Limb (tissue), 2 donors: ENCODE results near the gene C19orf33.

Experiments
- DNase-seq, 2 donors: peaks; one replicate each; pipeline ENCODE4 v3.0.0-alpha.2; 2016; ENCODE audit errors: extremely low spot score in 2 of 2

Gene C19orf33

DNA sequence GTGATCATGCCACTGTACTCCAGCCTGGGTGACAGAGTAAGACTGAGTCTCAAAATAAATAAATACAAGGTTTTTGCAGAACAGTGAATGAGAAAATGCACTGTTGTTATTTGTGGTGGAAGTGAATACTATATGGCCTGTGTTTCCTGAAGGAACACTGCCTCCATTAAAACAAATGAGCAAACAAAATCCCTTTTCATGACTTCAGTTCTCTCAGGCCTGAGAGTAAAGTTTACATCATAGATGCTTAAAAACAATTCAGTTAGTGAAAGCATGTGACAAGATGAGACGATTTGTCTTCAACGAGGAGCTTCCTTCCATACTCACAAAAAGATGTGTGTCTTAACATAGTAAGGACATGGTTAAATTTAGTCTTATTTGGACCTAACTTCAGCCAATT is 25.3 kb upstream of the C19orf33 start:
- DNase-seq: no peak

DNA sequence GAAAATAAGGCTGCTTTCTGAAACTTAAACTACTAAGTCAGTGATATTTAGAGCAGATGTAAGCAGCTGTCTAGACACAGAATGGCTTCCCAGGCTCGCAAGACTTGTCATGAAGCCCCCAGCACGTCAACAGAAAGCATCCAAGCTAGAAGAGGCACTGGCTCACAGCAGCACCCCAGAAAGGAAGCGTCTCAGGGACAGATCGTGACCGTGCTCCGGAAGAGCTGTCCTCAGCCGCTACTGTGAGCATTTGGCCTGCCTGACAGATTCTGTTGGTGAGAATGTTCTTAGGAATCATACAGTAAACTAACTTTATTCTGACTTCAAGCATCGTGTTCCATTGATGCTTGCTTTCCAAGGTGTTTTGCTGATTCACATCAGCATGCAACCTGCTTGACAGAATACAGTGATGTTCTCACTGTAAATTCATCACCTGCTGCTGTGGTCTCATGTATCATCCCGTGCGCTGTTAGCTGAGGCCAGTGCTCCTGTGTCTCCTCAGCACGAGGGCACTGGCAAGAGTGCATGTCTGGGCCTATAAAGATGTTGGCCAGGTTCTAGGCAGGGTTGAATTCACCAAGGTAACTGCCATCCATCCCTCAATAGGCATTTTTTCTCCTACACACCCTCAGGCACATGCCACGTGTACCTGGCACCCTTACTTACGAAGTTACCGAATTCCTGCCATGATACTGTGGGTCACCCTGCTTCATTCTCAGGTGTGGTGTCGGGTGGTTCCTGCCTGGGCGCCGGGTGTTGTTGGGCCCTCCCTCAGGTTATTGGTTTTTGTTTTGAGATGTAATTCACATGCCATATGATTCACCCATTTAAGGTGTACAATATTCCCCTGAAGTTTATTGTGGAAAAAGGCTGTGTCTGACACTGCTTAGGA is 23.8 kb upstream of the C19orf33 start:
- no peak for DNase-seq

DNA sequence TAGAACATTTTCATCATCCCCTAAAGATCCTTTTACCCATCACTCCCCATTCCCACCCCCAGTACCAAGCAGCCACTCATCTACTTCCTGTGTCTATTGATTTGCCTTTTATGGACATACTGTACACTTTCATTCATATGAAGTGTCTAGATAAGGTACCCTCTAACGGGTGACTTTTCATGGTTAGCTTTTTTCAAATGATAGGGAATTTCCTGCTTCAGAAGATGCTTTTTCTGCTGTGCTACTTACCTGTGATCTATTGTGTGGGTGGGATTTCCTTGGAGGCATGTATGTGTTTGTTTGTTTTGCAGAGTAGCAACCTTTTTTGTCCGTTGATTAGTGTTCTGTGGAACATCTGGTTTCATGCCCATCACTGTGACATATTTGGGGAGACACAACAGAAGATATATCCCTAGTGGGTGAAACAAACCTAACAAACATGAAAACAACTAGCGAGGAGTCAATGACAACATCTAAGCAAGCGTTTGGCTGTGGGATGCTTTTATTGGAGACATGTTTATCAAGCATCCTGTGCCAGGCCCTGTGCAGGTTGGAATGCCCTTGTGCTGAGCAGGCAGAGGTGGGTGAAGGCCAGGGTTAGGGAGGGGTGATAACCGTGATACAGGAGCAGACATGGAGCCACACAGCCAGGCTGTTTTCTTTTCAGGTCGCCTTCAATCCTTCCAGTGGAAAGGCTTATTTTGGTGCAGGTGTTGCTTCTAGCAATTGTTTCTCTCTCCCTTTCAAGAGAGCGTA is 22.1 kb upstream of the C19orf33 start:
- no peak for DNase-seq

GRCh38 chr19:38283271-38283670 is 20.8 kb upstream of the C19orf33 start:
- DNase-seq: no peak

GRCh38 chr19:38284422-38284821 is 19.6 kb upstream of the C19orf33 start:
- no peak for DNase-seq

- no peak for DNase-seq
These were observed 18.5 kb upstream of the C19orf33 start for GRCh38 chr19:38285567-38285966.

- no peak for DNase-seq
These were observed 16.4 kb upstream of the C19orf33 start for GRCh38 chr19:38287604-38288003.

- DNase-seq: no peak
These were observed 15.8 kb upstream of the C19orf33 start for GRCh38 chr19:38288123-38288855.

- DNase-seq: no peak
These were observed 14.1 kb upstream of the C19orf33 start for GRCh38 chr19:38289955-38290354.

DNA sequence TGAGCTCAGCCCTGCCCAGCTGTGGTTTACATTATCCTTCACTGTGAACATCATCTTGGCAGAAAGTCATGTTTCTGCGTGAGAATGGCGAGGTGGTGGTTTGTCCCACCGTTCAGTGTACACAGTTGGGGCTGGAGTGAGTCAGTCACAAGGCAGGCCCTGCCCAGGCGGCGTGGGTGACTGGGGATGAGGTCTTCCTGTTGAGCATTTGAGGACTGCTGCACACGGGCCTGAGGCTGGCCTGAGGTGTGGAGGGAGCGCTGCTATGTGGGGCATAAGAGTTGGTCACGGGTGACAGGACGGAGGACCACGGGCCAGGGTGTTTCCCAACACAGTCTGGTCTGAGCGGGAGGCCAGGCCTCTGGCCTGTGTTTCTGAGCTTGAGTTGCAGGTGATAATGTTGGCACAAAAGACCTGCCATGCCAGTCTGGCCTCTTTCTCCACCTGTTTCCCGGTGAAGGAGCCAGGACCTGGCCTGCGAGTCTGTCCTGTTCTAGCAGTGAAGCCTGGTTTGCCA is 13.4 kb upstream of the C19orf33 start:
- DNase-seq: no peak

DNA sequence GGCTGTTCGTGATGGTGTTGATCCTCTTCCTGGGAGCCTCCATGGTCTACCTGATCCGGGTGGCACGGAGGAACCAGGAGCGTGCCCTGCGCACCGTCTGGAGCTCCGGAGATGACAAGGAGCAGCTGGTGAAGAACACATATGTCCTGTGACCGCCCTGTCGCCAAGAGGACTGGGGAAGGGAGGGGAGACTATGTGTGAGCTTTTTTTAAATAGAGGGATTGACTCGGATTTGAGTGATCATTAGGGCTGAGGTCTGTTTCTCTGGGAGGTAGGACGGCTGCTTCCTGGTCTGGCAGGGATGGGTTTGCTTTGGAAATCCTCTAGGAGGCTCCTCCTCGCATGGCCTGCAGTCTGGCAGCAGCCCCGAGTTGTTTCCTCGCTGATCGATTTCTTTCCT is 12.2 kb upstream of the C19orf33 start:
- no peak for DNase-seq

GRCh38 chr19:38293281-38293680 is 10.8 kb upstream of the C19orf33 start:
- no peak for DNase-seq

DNA sequence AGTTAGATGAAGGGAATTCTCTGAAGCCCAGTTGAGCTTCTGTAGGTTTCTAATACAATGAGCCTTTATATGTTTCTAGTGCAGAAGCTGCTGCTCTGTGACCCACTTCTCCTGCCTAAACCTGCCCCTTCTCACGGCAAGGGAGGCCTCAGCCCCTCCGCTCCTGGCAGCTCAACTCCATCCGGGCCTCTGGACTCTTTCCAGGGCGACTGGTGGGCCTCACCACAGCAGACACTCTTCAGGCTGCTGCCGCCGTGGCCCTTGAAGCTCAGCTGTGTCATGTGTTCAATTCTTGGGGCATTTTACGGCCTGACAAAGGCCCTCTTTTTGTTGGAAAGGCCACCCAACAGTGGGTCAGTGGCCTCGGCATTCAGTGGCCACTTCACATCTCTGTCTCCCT is 10.0 kb upstream of the C19orf33 start:
- DNase-seq: no peak

- no peak for DNase-seq
These were observed 5.0 kb upstream of the C19orf33 start for GRCh38 chr19:38298821-38299680.

DNA sequence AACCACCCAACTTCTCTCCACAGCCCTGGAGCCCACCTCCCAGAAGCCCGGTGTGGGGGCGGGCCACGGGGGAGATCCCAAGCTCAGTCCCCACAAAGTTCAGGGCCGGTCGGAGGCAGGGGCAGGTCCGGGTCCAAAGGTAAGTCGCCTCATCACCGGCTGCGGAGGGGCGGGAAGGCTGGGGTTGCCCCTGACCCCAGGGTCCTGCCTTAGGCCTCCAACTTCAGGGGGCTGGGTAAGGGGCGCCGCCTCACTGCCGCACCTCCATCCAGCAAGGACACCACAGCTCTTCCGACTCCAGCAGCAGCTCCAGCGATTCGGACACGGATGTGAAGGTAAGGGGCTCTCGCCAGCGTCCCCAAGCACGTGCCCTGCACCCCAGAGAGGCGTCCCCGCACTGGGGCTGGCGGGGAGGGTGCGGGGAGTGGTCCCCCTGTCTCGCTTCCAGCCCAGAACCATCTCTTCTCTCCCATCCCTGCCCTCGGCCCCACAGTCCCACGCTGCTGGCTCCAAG is 358 bp downstream of the C19orf33 start:
- no peak for DNase-seq

DNA sequence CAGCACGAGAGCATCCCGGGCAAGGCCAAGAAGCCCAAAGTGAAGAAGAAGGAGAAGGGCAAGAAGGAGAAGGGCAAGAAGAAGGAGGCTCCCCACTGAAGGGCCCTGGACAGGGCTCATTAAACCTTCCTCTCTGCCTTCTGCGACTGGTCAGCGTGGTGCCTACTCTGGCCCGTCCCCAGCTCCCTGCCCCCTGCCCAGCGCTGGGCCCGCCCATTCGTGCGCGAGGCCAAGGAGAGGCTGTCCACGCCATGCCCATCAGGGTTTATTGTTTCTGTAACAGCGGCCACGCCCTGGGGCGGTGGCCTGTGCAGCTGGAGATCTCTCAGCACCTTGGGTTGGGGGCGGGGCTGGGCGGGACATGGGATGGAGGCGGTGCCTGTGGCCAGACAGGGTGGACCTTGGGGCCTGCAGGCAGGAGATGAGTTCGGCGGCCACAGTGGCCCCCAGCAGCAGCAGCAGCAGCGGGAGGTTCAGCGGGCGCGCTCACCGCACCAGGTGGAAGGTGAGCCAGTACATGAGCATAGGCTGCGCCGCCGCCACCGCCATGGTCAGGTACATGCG is 897 bp downstream of the C19orf33 start:
- DNase-seq: peak in 1 of 2 donors; percentile 63

DNA sequence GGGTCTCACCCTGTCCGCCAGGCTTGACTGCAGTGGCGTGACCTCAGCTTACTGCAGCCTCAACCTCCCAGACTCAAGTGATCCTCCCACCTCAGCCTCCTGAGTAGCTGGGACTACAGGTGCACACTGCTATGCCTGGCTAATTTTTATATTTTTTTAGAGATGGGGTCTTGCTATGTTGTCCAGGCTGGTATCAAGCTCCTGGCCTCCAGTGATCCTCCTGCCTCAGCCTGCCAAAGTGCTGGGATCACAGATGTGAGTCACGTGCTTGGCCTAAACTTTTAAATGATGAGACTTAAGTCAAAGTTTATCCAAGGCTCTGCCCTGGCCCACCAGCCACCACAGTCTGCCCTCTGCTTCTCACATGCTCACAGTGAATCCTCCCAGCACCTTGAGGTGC is 2.2 kb downstream of the C19orf33 start:
- no peak for DNase-seq

DNA sequence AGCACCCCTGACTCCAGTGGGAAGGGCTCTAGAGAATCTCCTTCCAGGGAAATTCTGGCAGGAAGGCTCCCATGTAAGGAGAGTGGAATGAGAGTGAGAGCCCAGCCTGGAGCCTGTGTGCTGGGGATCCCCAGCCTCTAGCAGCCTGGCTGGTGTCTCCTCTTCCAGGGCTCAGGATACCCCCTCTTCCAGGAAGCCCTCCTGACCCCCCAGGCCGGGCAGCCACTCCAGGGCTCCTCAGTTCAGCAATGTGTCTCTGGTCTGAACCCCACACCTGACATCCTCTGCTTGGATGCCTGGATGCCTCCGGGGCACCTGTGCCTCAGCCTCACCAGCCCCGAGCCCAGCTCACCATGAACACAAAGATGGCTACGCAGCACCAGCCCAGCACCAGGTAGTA is 3.0 kb downstream of the C19orf33 start:
- no peak for DNase-seq

GRCh38 chr19:38307597-38307996 is 3.5 kb downstream of the C19orf33 start:
- no peak for DNase-seq

- no peak for DNase-seq
These were observed 4.1 kb downstream of the C19orf33 start for GRCh38 chr19:38308006-38308766.
